ENCODE data around the gene AGAP1.

The AGAP1 gene

DNA sequence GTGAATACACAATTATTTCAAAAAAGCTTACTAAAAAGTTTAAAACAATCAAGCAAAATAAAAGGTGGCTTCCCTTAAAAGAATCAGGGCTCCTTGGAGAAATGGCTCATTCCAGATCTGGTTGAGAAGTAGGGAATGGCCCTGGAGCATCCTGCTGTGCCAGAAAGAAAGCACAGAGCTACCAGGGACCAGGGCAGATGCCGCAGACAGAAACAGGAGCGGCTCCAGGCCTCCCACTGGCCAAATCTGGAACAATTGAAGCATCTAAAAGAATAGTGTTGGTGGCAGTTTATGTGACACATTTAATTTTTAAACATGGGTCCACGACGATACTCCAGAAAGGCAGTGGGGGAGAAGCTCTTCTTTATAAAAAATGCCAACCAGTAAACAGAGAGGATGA, 598.9 kb downstream of the AGAP1 start:
- no peak for DNase-seq

DNA sequence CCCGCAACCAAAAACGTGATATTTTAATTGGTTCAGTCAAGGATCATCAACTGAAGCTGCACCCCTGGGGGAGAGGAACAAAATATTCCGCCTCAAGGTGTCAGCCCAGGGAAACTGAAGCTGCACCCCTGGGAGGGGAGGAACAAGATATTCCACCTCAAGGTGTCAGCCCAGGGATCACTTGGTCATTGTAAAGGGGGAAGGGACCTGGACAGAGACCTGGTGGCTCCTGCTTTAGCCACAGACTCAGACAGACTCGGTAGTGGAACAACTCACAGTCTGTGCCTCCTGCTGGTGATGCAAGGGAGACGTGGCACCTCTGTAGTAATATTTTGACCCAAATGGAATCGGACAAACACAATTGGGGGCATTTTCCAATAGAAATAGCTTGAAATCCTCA, 599.3 kb downstream of the AGAP1 start:
- no peak for DNase-seq

DNA sequence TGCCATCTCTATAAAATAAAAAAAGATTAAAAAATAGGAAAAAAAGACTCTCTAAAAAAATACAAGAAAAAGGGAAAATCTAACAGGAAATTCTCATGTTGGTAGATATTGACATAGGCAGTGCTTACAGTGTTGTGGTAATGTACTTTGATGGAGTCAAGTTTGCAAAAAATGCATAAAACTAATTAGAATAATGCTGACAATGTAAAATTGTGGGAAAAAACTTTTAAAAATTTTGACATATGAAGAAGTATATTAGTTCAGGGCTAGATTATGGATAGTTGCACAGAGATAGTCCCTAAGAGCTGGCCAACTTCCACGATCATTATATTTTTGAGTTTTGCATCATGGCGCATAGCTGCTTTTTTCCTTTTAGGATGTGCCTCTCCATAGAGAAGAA, 601.7 kb downstream of the AGAP1 start:
- DNase-seq: no peak

DNA sequence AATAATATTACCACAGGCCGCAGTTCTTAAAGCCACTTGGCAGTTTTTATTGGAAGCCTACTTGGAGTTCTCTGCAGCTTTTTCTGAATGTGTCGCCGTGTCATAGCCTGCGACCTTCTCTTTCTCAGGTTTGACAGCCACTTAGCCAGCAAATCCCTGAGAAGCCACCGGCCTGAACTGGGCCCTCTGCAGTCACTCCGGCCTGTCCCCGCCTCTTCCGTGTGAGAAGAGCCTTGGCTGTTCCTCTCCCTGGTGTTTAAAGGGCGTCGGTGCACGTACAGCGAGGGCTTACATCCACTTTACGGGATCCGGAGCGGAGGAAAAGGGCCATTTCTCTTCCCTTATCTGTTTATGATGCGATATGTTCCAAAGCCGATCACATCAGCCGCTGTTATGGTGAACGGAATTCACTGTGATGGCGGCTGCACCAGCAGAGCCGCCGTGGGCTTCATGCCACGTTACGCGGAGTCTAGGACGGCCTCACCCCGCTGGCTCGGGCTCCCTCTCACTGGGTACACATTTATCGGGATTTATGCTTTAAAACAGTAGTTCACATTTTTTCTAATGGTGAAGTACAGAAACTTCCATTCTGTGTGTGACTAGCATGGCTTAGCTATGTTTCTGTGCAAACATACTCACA, 607.6 kb downstream of the AGAP1 start:
- no peak for DNase-seq

DNA sequence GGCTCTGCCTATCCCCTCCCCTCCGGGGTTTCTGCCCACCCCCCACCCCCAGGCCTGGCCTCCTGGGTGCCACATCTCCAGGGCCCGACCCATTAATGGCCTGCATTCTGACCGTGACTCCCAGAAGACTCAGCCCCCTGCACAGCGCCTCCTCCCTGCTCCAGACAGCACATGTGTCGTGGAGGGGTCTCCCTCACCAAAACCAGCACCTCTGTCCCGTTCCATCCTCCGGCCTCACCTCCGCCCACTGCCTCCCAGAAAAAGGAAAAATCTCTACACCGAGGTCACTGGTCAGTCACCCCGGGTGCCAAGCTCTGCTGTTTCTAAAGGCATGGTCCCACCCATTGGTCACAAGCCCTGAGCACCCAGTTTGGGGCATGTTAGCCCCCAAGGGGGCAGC, 609.1 kb downstream of the AGAP1 start:
- no peak for DNase-seq

DNA sequence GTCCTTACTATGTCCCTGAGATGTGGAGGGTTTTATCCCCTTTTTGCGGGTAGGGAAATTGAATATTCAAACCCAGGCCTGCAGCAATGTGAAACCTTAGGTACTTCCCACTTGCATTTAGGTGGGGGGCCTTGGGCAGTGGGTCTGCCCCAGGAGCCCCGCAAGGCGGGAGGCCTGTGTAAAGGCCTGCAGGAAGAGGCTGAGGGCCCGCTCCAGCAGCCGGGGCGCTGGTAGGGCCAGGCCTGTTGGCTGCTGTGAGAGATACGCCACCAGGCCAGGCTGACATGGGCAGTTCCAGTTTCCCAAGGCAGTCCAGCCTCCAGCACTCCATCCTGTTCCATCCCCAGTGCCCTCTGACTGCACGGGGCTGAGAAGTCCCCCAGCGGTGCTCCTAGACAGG, 610.1 kb downstream of the AGAP1 start:
- no peak for DNase-seq

DNA sequence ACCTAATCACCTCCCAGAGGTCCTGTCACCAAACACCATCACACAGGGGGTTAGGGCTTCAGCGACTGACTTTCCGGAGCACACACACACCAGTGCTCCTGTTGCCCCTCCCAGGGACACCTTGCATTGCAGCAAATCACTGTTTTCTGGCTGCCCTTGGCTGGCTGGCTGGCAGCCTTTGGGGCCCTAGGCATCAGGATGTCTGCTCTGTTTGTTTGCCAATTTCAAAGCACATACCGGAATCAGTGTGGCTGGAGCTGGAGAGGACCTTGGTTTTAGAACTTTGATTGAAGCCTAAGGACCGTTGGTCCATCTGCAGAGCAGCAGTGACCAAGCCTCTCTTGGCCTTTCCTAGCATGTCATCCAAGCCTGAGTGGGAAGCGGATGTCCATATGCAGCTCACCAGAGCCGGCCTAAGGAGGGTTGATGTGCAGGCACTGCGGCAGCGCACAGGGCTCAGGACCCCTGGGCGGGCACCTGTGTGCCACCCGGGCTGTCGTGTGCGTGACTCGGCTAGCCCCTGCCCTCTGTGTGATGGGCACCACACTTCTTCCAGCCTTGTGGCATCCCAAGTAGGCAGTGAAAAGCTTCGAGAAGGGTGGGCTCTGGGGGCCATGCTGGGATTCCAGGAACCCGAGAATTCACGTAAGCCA, 612.2 kb downstream of the AGAP1 start:
- no peak for DNase-seq

DNA sequence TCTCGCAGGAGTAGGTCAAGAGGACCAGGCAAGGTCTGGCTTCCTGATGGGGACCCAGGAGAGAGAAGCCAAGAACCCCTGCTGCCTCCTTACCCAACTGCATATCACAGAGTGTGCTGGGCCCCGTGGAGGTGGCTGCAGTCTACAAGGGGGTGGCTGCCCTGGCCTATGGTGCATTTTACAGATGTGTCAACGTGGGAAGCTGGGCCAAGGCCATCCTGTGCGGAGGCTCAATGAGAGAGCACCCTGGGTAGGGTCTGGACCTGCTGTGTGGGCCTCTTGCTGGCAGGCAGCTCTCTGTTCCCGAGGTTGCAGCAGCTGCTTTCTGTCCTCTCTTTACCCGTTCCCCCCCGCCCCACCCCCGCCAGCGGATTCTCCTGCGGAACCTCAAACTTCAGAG, 612.9 kb downstream of the AGAP1 start:
- DNase-seq: no peak

DNA sequence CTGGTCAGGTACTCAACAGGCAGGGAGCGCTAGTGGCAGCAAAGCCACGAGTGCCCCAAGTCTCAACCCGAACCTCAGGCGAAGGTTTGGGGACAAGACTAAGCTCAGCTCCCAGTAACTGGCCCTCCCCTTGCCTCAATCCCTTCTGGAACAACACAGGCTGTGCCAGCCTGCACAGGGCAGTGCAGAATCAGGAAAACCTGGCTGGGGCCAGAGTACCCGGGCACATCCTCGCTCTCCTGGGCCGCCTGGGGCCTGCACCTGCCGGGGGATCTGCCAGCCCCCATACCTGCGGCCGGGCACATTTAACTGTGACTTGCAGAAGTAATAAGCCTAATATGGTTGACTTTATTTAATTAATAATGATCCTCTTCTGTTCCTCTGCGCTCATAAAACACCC, 613.7 kb downstream of the AGAP1 start:
- DNase-seq: no peak

DNA sequence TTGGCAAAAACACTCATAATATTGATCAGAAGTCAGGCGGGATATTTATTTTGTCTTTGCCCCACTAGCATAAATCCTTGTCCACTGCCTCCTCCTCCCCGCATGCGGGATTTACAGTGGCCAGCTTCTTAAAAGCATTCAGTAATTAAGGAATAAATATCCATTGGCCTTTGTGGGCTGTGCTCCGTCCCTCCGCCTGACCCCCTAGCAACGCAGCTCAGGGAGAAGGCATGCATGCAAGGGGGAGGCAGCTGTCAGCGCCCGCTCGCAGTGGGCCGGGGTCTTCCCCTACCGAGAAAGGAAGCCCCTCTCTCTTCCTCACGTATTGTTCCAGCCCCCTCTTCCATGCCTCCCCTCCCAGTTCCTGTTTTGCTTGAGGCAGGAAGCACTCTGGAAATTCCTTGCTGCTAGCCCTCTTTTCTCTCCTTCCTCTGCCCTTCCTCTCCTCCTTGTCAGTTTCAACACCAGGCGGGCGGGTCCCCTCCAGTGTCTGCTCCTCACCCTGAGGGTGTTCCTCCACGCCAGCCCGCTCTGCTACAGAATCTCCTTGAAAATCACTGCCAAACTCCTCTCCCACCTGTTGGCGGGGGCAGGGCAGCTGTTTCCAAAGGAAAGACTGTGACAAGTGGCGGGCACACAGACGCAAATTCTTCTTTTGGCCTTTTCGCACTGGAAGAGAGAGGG, 614.2 kb downstream of the AGAP1 start:
- no peak for DNase-seq

DNA sequence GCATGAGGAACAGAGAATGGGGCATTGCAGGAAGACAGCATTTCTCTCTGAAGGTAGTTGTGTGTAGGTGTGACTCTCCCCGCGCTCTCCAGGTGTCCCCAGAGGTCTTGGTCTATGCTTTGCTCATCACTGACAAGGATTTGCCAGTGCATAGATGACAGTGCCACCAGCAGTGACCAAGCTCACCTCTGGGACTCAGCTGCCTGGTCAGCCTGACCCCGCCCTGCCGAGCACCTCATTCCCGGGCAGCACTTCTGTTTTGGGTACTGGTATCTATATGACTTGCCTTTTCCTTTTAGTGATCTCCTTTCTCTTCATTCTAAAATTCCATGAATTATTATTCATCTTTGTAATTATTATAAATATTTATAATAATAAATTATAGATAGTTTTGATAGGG, 615.2 kb downstream of the AGAP1 start:
- no peak for DNase-seq

DNA sequence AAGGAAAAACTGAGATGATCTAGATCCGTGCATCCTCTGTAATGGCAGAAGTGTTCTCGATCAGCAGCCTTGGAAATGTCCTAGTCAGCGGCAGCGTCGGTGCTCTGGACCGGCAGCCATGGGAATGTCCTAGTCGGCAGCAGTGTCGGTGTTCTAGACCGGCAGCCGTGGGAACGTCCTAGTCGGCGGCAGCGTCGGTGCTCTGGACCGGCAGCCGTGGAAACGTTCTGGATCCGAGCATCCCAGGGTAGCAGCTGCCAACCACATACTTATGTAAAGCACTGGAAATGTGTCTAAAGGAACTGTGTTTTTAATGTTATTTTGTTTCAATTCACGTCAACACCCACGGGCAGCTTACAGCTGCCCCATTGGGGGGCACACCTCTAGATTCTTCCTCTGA, 615.6 kb downstream of the AGAP1 start:
- DNase-seq: no peak

DNA sequence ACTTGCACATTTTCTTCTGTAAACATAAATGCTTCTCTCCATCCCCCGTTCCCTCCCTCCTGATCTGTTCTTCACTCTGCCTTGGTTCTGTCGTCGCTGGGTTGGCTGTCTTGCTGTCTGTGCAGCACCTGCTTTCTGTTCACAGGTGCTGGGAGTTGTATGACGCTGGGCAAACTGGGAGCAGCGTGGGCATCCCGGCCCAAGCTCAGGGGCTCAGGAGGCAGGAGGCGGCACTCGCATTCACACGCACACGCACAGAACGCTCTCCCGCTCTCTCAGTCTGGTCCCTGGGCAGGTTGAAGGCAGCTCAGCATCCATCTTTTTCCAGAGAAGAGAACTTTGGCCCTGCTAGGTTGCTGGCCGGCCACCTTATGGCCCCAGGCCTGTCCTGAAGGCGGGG, 618.6 kb downstream of the AGAP1 start:
- no peak for DNase-seq

DNA sequence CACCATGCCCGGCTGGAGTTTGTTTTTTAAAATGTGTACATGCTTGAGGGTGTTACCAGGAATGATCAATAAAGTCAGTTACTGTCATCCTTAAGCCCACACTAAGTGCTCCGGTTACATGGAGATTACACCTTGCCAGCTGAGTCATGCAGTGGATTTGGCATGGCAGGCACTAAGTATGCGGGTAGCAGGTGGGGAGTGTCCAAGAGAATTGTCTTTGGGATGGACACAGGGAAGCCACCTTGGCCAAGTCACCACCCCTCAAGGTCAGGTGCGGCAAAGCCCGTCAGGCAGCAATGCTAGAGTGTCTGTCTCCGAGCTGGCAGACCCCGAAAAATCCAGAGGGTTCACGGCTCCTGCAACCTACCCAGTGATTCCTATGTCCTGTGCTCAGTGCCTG, 619.6 kb downstream of the AGAP1 start:
- no peak for DNase-seq

DNA sequence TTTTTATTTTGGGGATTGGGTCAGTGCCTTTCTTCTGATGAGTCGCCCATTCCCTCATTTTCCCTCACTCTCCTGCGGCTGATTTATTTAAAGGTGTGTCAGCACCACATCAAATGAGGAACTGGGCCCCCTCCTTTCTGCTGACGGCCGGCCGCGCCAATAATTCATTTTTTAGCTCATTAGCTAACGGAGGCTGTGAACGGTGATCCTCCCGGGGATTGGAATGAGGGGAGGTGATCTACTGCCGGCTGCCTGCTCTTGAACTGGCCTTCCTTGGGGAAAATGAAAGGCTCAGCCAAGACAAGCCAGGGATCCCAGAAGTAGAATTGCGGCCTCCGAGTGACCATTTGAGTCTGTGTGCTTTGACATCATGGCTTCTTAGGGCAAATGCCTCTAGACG, 620.1 kb downstream of the AGAP1 start:
- DNase-seq: no peak

DNA sequence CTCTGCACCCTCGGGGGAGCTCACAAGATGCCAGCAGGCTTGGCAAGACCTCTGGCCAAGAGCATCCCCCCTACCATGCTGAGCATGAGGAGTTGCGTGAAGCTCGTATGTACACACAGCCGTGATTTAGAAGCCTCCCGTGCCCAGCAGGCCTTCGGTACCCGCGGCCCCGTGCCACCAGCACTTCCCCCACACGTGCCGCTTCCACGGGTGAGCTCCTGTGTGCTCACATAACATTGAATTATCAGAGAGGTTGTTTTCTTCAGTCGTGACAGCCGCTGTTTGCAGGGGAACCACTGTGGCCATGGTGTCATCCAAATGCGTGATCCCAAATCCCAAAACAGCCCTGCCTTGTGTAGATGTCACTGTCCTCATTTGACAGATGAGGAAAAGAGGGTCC, 621.1 kb downstream of the AGAP1 start:
- no peak for DNase-seq

DNA sequence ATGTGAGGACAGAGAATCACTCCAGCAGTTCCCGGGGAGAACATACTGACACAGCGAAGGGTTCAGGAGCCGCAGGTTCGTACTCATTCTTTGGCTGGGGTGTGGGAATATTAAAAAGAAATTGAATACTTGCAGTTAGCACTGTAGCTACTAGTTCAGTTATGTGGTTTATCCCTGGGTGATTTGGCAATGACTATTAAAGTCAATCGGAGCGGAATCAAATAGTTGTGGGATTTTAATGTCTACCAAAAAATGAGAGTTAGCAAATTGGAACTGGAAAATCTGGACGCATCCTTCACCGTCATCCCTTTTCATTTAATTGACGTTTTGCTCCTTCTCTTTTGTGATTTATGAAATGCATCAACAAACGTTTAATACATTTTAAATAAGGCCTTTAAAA, 623.6 kb downstream of the AGAP1 start:
- no peak for DNase-seq

DNA sequence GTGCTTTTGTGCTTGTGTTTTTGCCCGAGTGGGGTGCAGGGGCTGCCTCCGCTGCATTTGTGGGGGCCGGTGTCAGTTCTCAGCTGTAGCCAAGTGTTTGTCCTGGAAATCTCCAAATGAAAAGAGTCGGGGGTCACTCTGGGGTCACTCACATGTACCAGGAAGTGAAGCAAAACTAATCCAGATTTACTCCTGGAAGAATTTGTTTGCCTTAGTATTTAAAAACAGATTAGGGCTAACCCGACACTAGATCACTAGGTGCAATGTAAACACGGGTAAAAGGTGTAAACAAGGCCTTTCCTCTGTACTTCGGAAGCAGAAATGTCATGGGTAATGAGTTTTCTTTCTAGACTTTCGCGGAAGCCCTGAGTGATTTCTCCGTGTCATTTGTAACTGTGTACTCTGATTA, 624.0 kb downstream of the AGAP1 start:
- no peak for DNase-seq

DNA sequence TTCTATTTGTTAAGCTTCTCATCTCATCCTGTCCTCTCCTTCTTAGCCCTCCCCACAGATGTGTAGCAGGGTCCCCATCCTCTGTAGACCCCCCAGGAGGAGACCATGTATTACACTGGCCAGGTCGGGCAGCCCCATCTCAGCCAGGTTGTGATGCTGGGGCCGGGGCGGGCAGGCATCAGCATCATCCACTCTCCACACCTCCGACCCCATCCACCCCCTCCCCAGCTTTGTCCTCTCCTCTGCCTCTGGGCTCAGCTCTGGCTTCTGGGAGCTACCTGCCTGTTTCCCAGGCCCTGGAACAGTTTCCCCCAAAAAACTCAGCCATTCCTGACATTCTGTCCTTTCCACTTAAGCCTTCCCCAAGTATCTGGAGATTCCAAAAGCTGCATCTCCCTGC, 625.2 kb downstream of the AGAP1 start:
- DNase-seq: no peak

DNA sequence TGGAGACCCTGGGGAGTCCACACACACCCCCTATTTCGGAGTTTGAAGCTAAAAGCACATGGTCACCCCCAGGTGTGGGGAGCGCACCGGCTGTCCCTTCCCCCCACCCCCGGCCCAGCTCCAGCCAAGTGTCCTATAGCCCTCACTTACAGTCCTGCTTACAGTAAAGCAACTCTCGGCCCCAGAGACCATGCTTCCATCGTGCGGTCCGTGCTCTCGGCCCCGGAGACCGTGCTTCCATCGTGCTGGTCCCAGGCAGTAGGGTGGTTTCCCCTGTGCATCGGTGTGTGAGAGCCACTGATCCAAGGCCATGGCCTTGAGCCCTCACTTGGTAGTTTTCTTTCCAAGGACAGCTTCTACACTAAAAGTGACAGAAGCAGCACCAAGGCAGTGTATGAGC, 625.6 kb downstream of the AGAP1 start:
- DNase-seq: no peak

DNA sequence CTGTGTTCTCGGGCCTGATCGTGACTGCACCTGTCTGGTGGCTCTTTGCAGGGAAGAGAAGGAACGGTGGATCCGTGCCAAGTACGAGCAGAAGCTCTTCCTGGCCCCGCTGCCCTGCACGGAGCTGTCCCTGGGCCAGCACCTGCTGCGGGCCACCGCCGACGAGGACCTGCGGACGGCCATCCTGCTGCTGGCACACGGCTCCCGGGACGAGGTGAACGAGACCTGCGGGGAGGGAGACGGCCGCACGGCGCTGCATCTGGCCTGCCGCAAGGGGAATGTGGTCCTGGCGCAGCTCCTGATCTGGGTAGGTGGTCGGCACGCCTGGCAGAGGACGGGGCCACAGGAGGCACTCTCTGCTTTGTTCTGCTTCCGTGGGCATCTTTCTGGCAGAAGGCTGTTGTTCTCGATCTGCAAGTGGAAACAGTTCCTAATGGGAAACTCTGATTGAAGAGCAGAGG, 626.3 kb downstream of the AGAP1 start:
- DNase-seq: no peak

DNA sequence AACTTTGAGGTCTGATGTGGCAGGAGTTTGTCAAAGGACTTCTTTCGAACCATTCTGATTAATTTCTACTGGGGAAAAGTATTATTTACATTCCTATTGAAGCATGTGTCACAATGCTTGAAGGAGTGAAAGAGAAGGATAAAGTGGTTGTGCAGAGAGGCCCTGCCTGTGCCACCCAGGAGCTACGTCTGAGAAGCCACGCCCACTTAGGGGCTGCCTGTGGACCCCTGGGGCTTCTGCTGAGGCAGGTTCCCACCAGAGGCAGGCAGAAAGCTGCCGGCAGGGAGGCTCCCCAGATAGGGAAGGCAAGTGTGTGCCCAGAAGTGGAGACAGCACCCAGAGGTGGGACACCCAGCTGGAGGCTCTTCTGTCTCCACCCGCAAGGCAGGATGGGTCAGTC, 627.0 kb downstream of the AGAP1 start:
- no peak for DNase-seq

DNA sequence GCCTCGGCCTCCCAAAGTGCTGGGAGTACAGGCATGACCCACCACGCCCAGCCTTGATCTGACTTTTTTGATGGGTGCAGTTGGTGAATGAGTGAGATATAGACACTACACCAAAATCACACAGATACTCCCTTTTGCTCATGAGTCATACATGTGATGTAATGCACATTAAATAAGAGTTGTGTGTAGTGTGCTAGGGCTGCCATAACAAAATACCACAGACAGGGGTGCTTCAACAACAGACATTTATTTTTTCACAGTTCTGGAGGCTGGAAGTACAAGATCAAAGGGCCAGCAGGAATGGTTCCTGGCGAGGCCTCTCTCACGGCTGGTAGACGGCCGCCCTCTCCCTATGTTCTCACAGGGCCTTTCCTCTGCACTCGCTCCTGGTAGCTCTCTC, 627.7 kb downstream of the AGAP1 start:
- no peak for DNase-seq

DNA sequence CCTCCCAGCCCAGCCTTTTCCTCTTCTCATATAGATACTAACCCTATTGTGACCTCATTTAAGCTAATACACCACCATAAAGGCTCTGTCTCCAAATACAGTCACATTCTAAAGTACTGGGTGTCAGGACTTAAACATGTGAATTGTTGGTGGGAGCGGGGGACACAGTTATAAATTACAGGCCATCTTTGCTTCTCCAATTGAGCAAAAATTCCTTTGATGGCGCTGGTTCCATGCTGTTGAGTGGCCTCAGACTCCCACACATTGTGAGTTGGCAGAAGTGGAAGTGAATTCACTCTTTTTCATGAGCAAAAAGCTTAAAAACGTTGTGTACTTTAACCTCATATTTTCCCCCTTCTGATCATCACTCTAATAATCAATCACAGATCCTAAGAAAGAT, 628.4 kb downstream of the AGAP1 start:
- DNase-seq: no peak

DNA sequence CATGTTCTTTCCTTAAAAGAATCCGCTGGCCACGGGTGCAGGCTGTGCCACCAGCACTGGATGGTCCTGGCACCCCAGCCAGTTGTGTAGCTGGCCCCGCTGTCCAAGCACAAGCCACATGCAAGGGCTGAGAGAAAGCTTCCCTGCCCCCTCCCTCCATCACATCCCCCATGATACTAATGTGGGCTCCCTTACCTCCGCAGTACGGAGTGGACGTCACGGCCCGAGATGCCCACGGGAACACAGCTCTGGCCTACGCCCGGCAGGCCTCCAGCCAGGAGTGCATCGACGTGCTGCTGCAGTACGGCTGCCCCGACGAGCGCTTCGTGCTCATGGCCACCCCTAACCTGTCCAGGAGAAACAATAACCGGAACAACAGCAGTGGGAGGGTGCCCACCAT, 629.9 kb downstream of the AGAP1 start:
- no peak for DNase-seq
